ENCODE data around the gene SLC6A15. TPM values are rescaled to one million over a fixed set of nuclear protein-coding genes. Genes with fewer than 3 reads are reported as not detected.

SLC6A15 gene
- total RNA-seq = not detected

- POLR2A ChIA-PET = no interaction called here
- peaks cover 9% of the 10 kb centered on the region for H3K4me1 Mint-ChIP-seq
- DNase-seq (peak; percentile 32), ATAC-seq (ENCODE audit: low read depth) (peak; percentile 39)
- H3K36me3 Mint-ChIP-seq = no peaks in the 10 kb centered on the region
- H3K4me3 Mint-ChIP-seq = peak within 1 kb of the TSS; percentile 62
- no peak within 1 kb of the TSS for H3K27ac Mint-ChIP-seq
- H3K9me3 Mint-ChIP-seq = no peaks in the 10 kb centered on the region
- H3K27me3 Mint-ChIP-seq = peaks cover 53% of the 10 kb centered on the region
Measured at GRCh38 chr12:84912198-84913128, at the start of gene SLC6A15. Gene SLC6A15 (minus strand): TSS chr12:84912799. CDS start chr12:84892120, 20,679 bp downstream.

GRCh38 chr12:84960918-84961317 lies 48.3 kb upstream of the SLC6A15 start:
- POLR2A ChIA-PET = no interaction called here
- H3K4me3 Mint-ChIP-seq = no peak overlapping the region
- H3K27me3 Mint-ChIP-seq = no peaks in the 10 kb centered on the region
- H3K36me3 Mint-ChIP-seq = no peaks in the 10 kb centered on the region
- no peaks in the 10 kb centered on the region for H3K4me1 Mint-ChIP-seq
- DNase-seq (no peak), ATAC-seq (ENCODE audit: low read depth) (no peak)
- H3K9me3 Mint-ChIP-seq = no peaks in the 10 kb centered on the region
- H3K27ac Mint-ChIP-seq = no peak overlapping the region

GRCh38 chr12:84955298-84955697 lies 42.7 kb upstream of the SLC6A15 start:
- no peak overlapping the region for H3K27ac Mint-ChIP-seq
- H3K27me3 Mint-ChIP-seq = no peaks in the 10 kb centered on the region
- no peaks in the 10 kb centered on the region for H3K9me3 Mint-ChIP-seq
- POLR2A ChIA-PET = no interaction called here
- ATAC-seq (ENCODE audit: low read depth) (no peak), DNase-seq (no peak)
- H3K36me3 Mint-ChIP-seq = no peaks in the 10 kb centered on the region
- H3K4me3 Mint-ChIP-seq = no peak overlapping the region
- no peaks in the 10 kb centered on the region for H3K4me1 Mint-ChIP-seq

- POLR2A ChIA-PET = no interaction called here
- H3K27ac Mint-ChIP-seq = no peak overlapping the region
- no peak overlapping the region for H3K4me3 Mint-ChIP-seq
- H3K9me3 Mint-ChIP-seq = no peaks in the 10 kb centered on the region
- no peak for ATAC-seq (ENCODE audit: low read depth)
- no peaks in the 10 kb centered on the region for H3K36me3 Mint-ChIP-seq
- H3K4me1 Mint-ChIP-seq = no peaks in the 10 kb centered on the region
- DNase-seq = no peak
- H3K27me3 Mint-ChIP-seq = no peaks in the 10 kb centered on the region
Measured at GRCh38 chr12:84954415-84954814, 41.8 kb upstream of the SLC6A15 start.

- Mint-ChIP-seq H3K9me3 (no peaks in the 10 kb centered on the region), H3K4me3 (no peak overlapping the region), H3K27ac (no peak overlapping the region), H3K27me3 (no peaks in the 10 kb centered on the region), H3K36me3 (no peaks in the 10 kb centered on the region), H3K4me1 (no peaks in the 10 kb centered on the region)
- ATAC-seq (ENCODE audit: low read depth) (no peak), DNase-seq (no peak)
- POLR2A ChIA-PET = no interaction called here
Measured at GRCh38 chr12:84950971-84951546, 38.5 kb upstream of the SLC6A15 start.

- Mint-ChIP-seq H3K4me3 (no peak overlapping the region), H3K9me3 (peaks cover 2% of the 10 kb centered on the region), H3K36me3 (no peaks in the 10 kb centered on the region), H3K27ac (no peak overlapping the region), H3K27me3 (no peaks in the 10 kb centered on the region), H3K4me1 (no peaks in the 10 kb centered on the region)
- no peak for ATAC-seq (ENCODE audit: low read depth)
- POLR2A ChIA-PET = no interaction called here
- no peak for DNase-seq
Measured at GRCh38 chr12:84946753-84947152, 34.2 kb upstream of the SLC6A15 start.

GRCh38 chr12:84937415-84937814 lies 24.8 kb upstream of the SLC6A15 start:
- H3K9me3 Mint-ChIP-seq = peaks cover under 1% of the 10 kb centered on the region
- no peak for DNase-seq
- H3K4me1 Mint-ChIP-seq = no peaks in the 10 kb centered on the region
- no peak overlapping the region for H3K27ac Mint-ChIP-seq
- H3K27me3 Mint-ChIP-seq = no peaks in the 10 kb centered on the region
- ATAC-seq (ENCODE audit: low read depth) = no peak
- H3K4me3 Mint-ChIP-seq = no peak overlapping the region
- POLR2A ChIA-PET = no interaction called here
- H3K36me3 Mint-ChIP-seq = no peaks in the 10 kb centered on the region

- Mint-ChIP-seq H3K9me3 (no peaks in the 10 kb centered on the region), H3K4me1 (no peaks in the 10 kb centered on the region), H3K27ac (no peak overlapping the region), H3K27me3 (no peaks in the 10 kb centered on the region), H3K36me3 (no peaks in the 10 kb centered on the region), H3K4me3 (no peak overlapping the region)
- POLR2A ChIA-PET = no interaction called here
- ATAC-seq (ENCODE audit: low read depth) (no peak), DNase-seq (no peak)
Measured at GRCh38 chr12:84929501-84929900, 16.9 kb upstream of the SLC6A15 start.

GRCh38 chr12:84924981-84925380 lies 12.4 kb upstream of the SLC6A15 start:
- ATAC-seq (ENCODE audit: low read depth) (no peak), DNase-seq (no peak)
- POLR2A ChIA-PET = no interaction called here
- Mint-ChIP-seq H3K27ac (no peak overlapping the region), H3K4me1 (no peaks in the 10 kb centered on the region), H3K27me3 (peaks cover 3% of the 10 kb centered on the region), H3K4me3 (no peak overlapping the region), H3K36me3 (no peaks in the 10 kb centered on the region), H3K9me3 (no peaks in the 10 kb centered on the region)

- Mint-ChIP-seq H3K27me3 (peaks cover 3% of the 10 kb centered on the region), H3K36me3 (no peaks in the 10 kb centered on the region), H3K27ac (no peak overlapping the region), H3K9me3 (no peaks in the 10 kb centered on the region), H3K4me3 (no peak overlapping the region), H3K4me1 (no peaks in the 10 kb centered on the region)
- ATAC-seq (ENCODE audit: low read depth) = no peak
- POLR2A ChIA-PET = no interaction called here
- no peak for DNase-seq
Measured at GRCh38 chr12:84922693-84923092, 10.1 kb upstream of the SLC6A15 start.

- no peaks in the 10 kb centered on the region for H3K9me3 Mint-ChIP-seq
- DNase-seq (no peak), ATAC-seq (ENCODE audit: low read depth) (no peak)
- H3K4me1 Mint-ChIP-seq = no peaks in the 10 kb centered on the region
- no peaks in the 10 kb centered on the region for H3K36me3 Mint-ChIP-seq
- peaks cover 3% of the 10 kb centered on the region for H3K27me3 Mint-ChIP-seq
- no peak overlapping the region for H3K27ac Mint-ChIP-seq
- H3K4me3 Mint-ChIP-seq = no peak overlapping the region
- POLR2A ChIA-PET = no interaction called here
Measured at GRCh38 chr12:84920331-84920730, 7.7 kb upstream of the SLC6A15 start.

GRCh38 chr12:84919271-84919670 lies 6.7 kb upstream of the SLC6A15 start:
- no peaks in the 10 kb centered on the region for H3K9me3 Mint-ChIP-seq
- ATAC-seq (ENCODE audit: low read depth) = no peak
- no peak for DNase-seq
- H3K27ac Mint-ChIP-seq = no peak overlapping the region
- H3K36me3 Mint-ChIP-seq = no peaks in the 10 kb centered on the region
- H3K4me3 Mint-ChIP-seq = no peak overlapping the region
- POLR2A ChIA-PET = no interaction called here
- no peaks in the 10 kb centered on the region for H3K4me1 Mint-ChIP-seq
- H3K27me3 Mint-ChIP-seq = peaks cover 9% of the 10 kb centered on the region

- ATAC-seq (ENCODE audit: low read depth) = no peak
- DNase-seq = no peak
- Mint-ChIP-seq H3K9me3 (no peaks in the 10 kb centered on the region), H3K4me3 (no peak overlapping the region), H3K27ac (no peak overlapping the region), H3K27me3 (peaks cover 53% of the 10 kb centered on the region), H3K36me3 (no peaks in the 10 kb centered on the region), H3K4me1 (peaks cover 9% of the 10 kb centered on the region)
- POLR2A ChIA-PET = no interaction called here
Measured at GRCh38 chr12:84913129-84913515, 523 bp upstream of the SLC6A15 start.

Measured in activated naive CD8-positive, alpha-beta T cell treated with anti-CD3 and anti-CD28 coated beads, Interleukin-2, amount 10 ng/mL, durations not matched to agents 7 days and 5 days (primary cell).